Umbilical cord (tissue), 2 donors: ENCODE results near the gene ATIC. TPM values are rescaled to one million over a fixed set of nuclear protein-coding genes. Genes with fewer than 3 reads are reported as not detected.

Source experiments
- DNase-seq: peaks from one replicate; pipeline ENCODE4 v3.0.0-alpha.2; 2015; ENCODE audit warnings: low spot score
- total RNA-seq: library from RNA; depleted of rRNA; stranded (reverse); fragments of >200 nt; gene quantifications from one replicate; pipeline ENCODE4 v1.2.3, GENCODE V29; 2014; ENCODE audit warnings: low replicate concordance; ENCODE audit not compliant: insufficient read depth

ATIC gene
- total RNA-seq, 1 donor from 2014 or later, result 5.3 TPM

GRCh38 chr2:215314896-215315295, 3.0 kb downstream of the ATIC start:
- DNase-seq, result no peak

- no peak for DNase-seq
These were observed 3.4 kb downstream of the ATIC start for GRCh38 chr2:215315301-215315700.

- DNase-seq, result no peak
These were observed 4.5 kb downstream of the ATIC start for GRCh38 chr2:215316336-215316735.

- DNase-seq, result no peak
These were observed 7.6 kb downstream of the ATIC start for GRCh38 chr2:215319500-215319899.

GRCh38 chr2:215320102-215320501, 8.2 kb downstream of the ATIC start:
- no peak for DNase-seq

- DNase-seq, result no peak
These were observed 8.8 kb downstream of the ATIC start for GRCh38 chr2:215320679-215321078.

GRCh38 chr2:215324811-215325210, 13.0 kb downstream of the ATIC start:
- no peak for DNase-seq

GRCh38 chr2:215328066-215328465, 16.2 kb downstream of the ATIC start:
- no peak for DNase-seq

GRCh38 chr2:215332872-215333595, 21.2 kb downstream of the ATIC start:
- DNase-seq, result no peak

- no peak for DNase-seq
These were observed 27.2 kb downstream of the ATIC start for GRCh38 chr2:215338883-215339679.

- DNase-seq, result no peak
These were observed 36.0 kb downstream of the ATIC start for GRCh38 chr2:215347878-215348277.

GRCh38 chr2:215352602-215353001, 40.7 kb downstream of the ATIC start:
- no peak for DNase-seq

- DNase-seq, result no peak
These were observed 43.2 kb downstream of the ATIC start for GRCh38 chr2:215354771-215355695.

- DNase-seq, result no peak
These were observed 43.9 kb downstream of the ATIC start for GRCh38 chr2:215355801-215356200.

- no peak for DNase-seq
These were observed 44.6 kb downstream of the ATIC start for GRCh38 chr2:215356334-215356947.

GRCh38 chr2:215356948-215357461, 45.1 kb downstream of the ATIC start:
- no peak for DNase-seq

- DNase-seq, result no peak
These were observed 45.8 kb downstream of the ATIC start for GRCh38 chr2:215357660-215358059.

GRCh38 chr2:215358312-215358845, 46.5 kb downstream of the ATIC start:
- no peak for DNase-seq

- no peak for DNase-seq
These were observed 47.2 kb downstream of the ATIC start for GRCh38 chr2:215358891-215359575.

- DNase-seq, result no peak
These were observed 47.7 kb downstream of the ATIC start for GRCh38 chr2:215359576-215359922.
